Pons (tissue), 1 donor: ENCODE data around the gene CLINT1.
"Not testable (repeated sequence)": the region's sequence is repeated elsewhere in the genome, so short reads cannot be mapped to it uniquely, and the experiment has no call there.

Source experiments
- DNase-seq: peaks from one replicate; pipeline ENCODE4 v3.0.0-alpha.2; 2016; ENCODE audit warnings: low spot score

Gene CLINT1

GRCh38 chr5:157862183-157862851 is 3.4 kb upstream of the CLINT1 start:
- DNase-seq = no peak

GRCh38 chr5:157860898-157861890 is 2.2 kb upstream of the CLINT1 start:
- no peak for DNase-seq

- DNase-seq = no peak
Measured at GRCh38 chr5:157859227-157859575, 256 bp upstream of the CLINT1 start.

DNA sequence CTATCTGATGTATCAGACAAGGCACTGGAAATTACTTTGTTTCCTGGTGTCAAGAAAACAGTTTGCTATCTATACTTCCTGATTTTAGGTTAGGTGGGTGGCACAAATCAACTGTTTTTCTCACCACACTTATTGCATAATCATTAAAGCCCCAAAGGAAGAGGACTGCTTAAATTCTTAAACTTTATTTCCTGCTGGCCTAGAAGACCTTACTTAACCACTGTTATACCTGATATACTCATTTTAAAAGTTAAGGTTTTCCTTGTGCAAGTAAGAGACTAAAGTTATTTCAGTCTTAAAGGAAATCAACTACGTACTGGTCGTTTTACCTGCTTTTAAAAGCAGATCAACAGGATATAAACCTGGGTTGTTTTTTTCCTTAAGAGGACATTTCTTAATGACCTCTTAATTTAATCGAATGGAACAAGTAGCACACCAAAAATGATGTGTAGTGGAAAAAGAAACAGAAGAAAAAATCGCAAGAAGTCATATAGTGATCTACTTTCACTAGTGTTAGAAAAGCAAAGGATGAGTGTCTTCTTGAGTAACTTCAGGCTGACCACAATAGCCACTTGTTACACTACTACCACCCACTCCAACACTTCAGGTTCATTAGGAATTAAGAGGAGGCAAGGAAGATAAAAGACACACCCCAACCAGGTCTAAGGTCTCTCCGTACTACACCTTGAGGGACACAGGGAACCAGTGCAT is 974 bp downstream of the CLINT1 start:
- peak; percentile 26 for DNase-seq

GRCh38 chr5:157855404-157855994 is 3.4 kb downstream of the CLINT1 start:
- peak; percentile 73 for DNase-seq

- not testable (repeated sequence) for DNase-seq
Measured at GRCh38 chr5:157853365-157853764, 5.6 kb downstream of the CLINT1 start.

GRCh38 chr5:157845914-157846598 is 12.9 kb downstream of the CLINT1 start:
- DNase-seq = no peak

GRCh38 chr5:157842787-157843186 is 16.2 kb downstream of the CLINT1 start:
- no peak for DNase-seq

- no peak for DNase-seq
Measured at GRCh38 chr5:157842185-157842584, 16.8 kb downstream of the CLINT1 start.

DNA sequence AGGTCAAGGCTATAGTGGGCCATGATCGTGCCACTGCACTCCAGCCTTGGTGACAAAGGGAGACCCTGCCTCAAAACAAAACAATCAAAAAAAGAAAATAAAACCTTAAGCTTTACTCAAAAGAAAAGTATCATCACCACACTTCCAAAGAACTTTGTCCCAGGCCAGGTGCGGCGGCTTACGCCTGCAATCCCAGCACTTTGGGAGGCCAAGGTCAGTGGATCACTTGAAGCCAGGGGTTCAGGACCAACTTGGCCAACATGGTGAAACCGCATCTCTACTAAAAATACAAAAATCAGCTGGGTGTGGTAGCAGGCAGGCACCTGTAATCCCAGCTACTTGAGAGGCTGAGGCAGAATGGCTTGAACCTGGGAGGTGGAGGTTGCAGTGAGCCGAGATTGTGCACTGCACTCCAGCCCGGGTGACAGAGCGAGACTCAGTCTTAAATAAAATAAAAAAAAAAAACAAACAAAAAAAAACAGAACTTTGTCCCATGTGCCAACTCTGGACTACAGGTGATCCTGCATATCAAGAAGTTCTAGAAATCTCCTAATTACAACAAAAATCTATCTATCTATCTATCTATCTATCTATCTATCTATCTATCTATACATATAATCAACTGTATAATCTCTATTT is 19.7 kb downstream of the CLINT1 start:
- no peak for DNase-seq

- no peak for DNase-seq
Measured at GRCh38 chr5:157836121-157836753, 22.7 kb downstream of the CLINT1 start.

DNA sequence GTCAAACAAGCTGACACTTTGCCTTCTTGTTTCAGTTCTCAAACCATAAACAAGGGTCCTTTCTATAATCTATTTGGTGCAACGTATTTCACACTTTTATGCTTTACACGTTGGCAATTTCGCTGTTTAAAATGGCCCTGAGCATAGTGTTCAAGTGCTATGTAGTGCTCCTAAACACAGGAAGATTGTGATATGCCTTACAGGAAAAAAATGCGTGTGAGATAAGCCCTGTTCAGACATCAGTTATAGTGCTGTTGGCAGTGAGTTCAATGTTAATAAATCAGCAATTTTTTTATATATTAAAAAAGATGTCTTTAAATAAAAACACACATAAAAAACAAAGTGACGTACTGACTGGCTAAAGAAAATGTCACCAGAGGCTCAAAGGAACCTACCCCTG is 23.9 kb downstream of the CLINT1 start:
- no peak for DNase-seq

GRCh38 chr5:157828944-157829639 is 29.9 kb downstream of the CLINT1 start:
- no peak for DNase-seq

DNA sequence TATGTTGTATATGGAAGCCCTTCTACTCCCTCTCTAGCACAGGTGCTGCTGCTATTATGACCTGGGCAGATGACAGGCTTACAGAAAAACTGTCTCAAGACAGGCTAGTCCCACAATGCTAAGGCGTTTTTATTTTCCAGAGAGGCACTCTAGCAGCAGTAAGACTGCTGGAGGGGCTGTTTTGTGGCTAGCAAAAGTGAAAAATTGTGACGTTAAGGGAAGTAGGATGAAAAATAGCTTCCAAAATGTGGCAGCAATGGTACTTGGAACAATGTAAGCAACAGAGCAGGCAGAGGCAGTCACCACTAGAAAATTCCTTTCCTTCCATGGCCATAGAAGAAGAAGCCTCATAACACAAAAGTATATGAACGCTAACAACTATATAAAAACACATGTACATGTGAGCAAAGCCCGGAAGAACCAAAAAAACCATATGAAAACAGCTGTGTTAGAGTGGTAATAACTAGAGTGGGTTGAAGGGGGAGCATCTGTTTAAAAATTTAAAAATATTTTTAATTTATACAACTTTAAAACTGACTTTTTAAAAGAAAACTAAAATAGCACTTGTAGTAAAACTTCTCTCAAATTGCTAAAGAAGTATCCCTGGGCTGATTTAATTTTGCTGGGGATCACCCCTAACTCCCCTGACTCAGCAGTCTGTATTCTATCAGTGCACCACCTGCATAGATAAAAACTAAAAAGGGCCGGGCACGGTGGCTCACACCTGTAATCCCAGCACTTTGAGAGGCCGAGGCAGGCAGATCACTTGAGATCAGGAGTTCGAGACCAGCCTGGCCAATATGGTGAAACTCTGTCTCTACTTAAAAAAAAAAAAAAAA is 30.6 kb downstream of the CLINT1 start:
- no peak for DNase-seq

DNA sequence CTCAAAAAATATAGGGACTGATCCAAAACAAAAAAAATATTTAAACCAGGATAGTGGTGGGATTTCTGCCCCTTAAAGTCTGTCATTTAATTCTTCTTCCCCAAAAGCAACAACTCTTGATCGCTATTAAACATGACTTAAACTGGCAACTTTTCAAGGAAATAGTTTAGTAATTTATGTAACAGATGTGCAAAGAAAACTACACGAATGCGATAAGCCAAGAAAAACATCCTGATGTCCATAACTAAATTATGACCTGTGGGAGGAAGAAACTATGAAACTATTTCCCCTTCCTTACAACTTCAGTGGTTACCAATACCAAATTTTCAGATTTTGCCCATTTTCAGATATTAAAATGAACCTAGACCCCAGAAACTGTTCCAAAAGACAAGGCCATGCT is 31.5 kb downstream of the CLINT1 start:
- DNase-seq = no peak

DNA sequence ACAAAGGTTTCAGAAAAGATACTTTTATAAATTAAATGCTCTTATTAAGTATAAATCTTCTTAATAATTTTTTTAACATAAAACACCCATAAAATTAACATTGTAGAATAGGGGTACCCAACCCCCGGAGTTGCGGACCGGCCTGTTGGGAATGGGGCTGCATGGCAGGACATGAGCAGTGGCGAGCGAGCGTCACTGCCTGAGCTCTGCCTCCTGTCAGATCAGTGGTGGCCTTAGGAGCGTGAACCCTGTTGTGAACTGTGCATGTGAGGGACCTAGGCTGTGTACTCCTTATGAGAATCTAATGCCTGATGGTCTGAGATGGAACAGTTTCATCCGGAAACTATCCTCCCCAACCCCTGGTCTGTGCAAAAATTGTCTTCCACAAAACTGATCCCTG is 35.3 kb downstream of the CLINT1 start:
- no peak for DNase-seq

- DNase-seq = no peak
Measured at GRCh38 chr5:157821822-157822622, 36.9 kb downstream of the CLINT1 start.

- DNase-seq = no peak
Measured at GRCh38 chr5:157821405-157821804, 37.5 kb downstream of the CLINT1 start.
